Breast epithelium (tissue), 4 donors: ENCODE measurements around the gene DNAH8. TPM values are rescaled to one million over a fixed set of nuclear protein-coding genes. Genes with fewer than 3 reads are reported as not detected.

ENCODE experiments used
- DNase-seq, 2 donors: peaks; one replicate each; pipeline ENCODE4 v3.0.0-alpha.2; 2019; ENCODE audit warnings: low spot score in 2 of 2
- H3K27ac ChIP-seq, 2 donors: fragments of 200-600 bp; sonication (generic) in 1 of 2; one replicate each; pipeline ENCODE4 v1.5.1; 2016 to 2019; ENCODE audit warnings: mild to moderate bottlenecking in 1 of 2
- H3K27me3 ChIP-seq, 2 donors: fragments of 200-600 bp; sonication (generic) in 1 of 2; one replicate each; pipeline versions ENCODE4 v1.5.1 to v1.6.0; 2017 to 2019; ENCODE audit warnings: control low read depth in 1 of 2, mild to moderate bottlenecking in 1 of 2
- H3K36me3 ChIP-seq: fragments of 200-600 bp; one replicate; pipeline ENCODE4 v1.5.1; 2019
- H3K4me1 ChIP-seq, 2 donors: fragments of 200-600 bp; sonication (generic); one replicate each; pipeline ENCODE4 v1.5.1; 2016 to 2019; ENCODE audit warnings: control low read depth in 1 of 2
- H3K4me3 ChIP-seq, 3 donors: fragments of 200-600 bp; sonication (generic); 1 replicate in 2 of 3; 2 replicates in 1 of 3; pipeline ENCODE4 v1.5.1; 2016 to 2019; ENCODE audit warnings: mild to moderate bottlenecking in 3 of 3, moderate library complexity in 2 of 3
- H3K9me3 ChIP-seq, 2 donors: fragments of 200-600 bp; sonication (generic) in 1 of 2; one replicate each; pipeline ENCODE4 v1.5.1; 2016 to 2019; ENCODE audit warnings: control low read depth in 1 of 2
- POLR2A ChIP-seq: fragments of 450-650 bp; IDR thresholded peaks from one replicate; pipeline ENCODE4 v1.6.1; 2016; ENCODE audit warnings: antibody characterized with exemption, mild to moderate bottlenecking, moderate library complexity
- POLR2AphosphoS5 ChIP-seq, 3 donors: sonication (generic); formaldehyde crosslinking; IDR thresholded peaks; one replicate each; pipeline ENCODE4 v1.6.1; 2017; ENCODE audit warnings: antibody characterized with exemption in 3 of 3
- intact Hi-C: fragments of 100-400 bp; cut with DNase I; formaldehyde crosslinking; loops from one replicate; pipeline ENCODE4 v1.15.1; 2023; ENCODE audit warnings: low total_unique reads
- total RNA-seq, 3 donors: library from RNA; depleted of rRNA; stranded (reverse); fragments of >200 nt; gene quantifications; one replicate each; pipeline ENCODE4 v1.1.0, GENCODE V29; 2016
- TF ChIP-seq, protein P1 (sequence below), 3 donors: fragments of 450-650 bp; IDR thresholded peaks; one replicate each; pipeline ENCODE4 v1.5.1; 2016 to 2017; ENCODE audit warnings: antibody characterized with exemption in 3 of 3, mild to moderate bottlenecking in 3 of 3, moderate library complexity in 3 of 3

Gene DNAH8
- total RNA-seq, 3 donors from 2014 or later, result under 0.01 TPM; not detected in 1

DNA sequence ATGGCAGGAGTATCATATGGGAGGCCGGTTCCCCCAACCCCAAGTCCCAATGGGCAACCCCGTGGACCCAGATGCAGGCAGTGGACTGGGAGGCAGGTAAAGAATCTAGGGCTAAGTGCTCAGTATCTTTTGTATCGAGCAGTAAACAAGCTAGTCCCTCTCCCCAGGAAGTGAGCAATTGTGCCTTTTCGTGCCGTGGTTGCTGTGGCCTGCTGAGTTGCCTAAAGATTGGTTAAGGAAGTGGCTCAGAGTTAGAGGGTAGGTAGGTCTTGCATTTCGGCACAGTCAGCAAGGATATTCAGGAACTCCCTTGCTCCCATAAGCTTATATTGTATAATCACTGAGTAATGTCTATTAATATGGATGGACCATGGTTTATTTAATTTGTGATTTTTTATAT is 1.3 kb upstream of the DNAH8 start:
- no peaks in the 10 kb centered on the region for H3K9me3 ChIP-seq
- no peak for DNase-seq
- peaks cover 0 to 21% of the 10 kb centered on the region in 2 donors for H3K27me3 ChIP-seq
- TF ChIP-seq, protein P1, sequence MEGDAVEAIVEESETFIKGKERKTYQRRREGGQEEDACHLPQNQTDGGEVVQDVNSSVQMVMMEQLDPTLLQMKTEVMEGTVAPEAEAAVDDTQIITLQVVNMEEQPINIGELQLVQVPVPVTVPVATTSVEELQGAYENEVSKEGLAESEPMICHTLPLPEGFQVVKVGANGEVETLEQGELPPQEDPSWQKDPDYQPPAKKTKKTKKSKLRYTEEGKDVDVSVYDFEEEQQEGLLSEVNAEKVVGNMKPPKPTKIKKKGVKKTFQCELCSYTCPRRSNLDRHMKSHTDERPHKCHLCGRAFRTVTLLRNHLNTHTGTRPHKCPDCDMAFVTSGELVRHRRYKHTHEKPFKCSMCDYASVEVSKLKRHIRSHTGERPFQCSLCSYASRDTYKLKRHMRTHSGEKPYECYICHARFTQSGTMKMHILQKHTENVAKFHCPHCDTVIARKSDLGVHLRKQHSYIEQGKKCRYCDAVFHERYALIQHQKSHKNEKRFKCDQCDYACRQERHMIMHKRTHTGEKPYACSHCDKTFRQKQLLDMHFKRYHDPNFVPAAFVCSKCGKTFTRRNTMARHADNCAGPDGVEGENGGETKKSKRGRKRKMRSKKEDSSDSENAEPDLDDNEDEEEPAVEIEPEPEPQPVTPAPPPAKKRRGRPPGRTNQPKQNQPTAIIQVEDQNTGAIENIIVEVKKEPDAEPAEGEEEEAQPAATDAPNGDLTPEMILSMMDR (IDR thresholded peaks at IDR 0.05), result no peak
- no peak for TF ChIP-seq POLR2AphosphoS5 (IDR thresholded peaks at IDR 0.05)
- no peak for TF ChIP-seq POLR2A
- H3K36me3 ChIP-seq, result no peaks in the 10 kb centered on the region
- intact Hi-C loops, result no loop called here
- H3K4me3 ChIP-seq, result no peak overlapping the region
- no peaks in the 10 kb centered on the region for H3K4me1 ChIP-seq
- H3K27ac ChIP-seq, result no peak overlapping the region

DNA sequence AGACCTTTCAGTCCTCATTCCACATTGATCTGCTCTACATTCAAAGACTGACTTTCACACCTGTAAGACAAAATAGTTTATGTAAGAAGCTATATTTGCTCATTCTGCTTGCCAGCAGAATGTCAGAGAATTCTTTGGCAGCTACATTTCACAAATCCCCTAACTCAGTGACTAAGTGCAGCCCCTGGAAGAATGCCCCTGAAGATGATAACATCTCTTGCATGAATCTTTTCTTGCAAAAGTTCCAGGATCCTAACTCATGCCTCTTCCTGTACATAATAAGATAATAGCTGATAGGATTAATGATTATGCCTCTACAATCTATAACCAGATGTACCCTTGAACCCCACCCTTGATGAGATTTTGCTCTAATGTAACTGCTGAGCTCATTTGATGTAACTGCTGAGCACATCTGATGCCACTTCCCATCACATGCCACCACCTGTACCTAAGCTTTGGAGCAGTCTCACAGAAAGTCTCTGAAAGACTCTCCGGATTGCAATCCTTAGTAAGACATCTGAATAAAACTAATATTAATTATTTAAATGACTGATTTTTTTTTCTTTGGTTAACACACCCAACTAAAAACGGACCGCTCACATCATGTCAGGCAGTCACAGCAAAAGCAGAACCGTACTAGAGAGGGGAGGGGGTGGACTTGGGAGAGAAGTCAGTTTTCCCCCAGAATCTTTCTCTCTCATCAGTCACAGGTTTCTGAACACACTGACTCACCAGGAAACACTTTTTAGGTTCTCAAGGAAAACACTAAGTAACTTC is 684 bp upstream of the DNAH8 start:
- no peak for DNase-seq
- TF ChIP-seq, protein P1 (IDR thresholded peaks at IDR 0.05), result no peak
- TF ChIP-seq POLR2A, result no peak
- TF ChIP-seq POLR2AphosphoS5 (IDR thresholded peaks at IDR 0.05), result no peak
- Histone ChIP-seq H3K4me1 (no peaks in the 10 kb centered on the region), H3K9me3 (no peaks in the 10 kb centered on the region), H3K4me3 (peak overlapping the region; percentile 24 to 64 (median 33)), H3K27me3 (peaks cover 0 to 24% of the 10 kb centered on the region in 2 donors), H3K36me3 (no peaks in the 10 kb centered on the region), H3K27ac (no peak overlapping the region)
- intact Hi-C loops, result no loop called here

DNA sequence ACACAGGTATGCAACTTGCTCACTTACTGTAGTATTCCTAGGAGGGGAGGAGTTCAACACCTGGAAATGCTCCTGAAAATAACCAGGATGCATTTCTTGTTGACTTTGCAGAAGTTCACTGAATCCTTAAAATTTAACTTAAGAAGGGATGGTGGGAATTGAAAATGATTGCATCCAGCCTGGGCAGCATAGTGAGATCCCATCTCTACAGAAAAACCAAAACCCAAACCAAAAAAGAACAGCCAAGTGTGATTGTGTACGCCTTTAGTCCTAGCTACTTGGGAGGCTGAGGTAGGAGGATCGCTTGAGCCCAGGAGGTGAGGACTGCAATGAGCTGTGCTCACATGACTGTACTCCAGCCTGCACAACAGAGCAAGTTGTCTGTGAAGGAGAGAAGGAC is 1.7 kb downstream of the DNAH8 start:
- Histone ChIP-seq H3K27me3 (peaks cover 0 to 28% of the 10 kb centered on the region in 2 donors), H3K27ac (no peak overlapping the region), H3K4me3 (no peak overlapping the region), H3K36me3 (no peaks in the 10 kb centered on the region), H3K4me1 (no peaks in the 10 kb centered on the region), H3K9me3 (no peaks in the 10 kb centered on the region)
- TF ChIP-seq, protein P1 (IDR thresholded peaks at IDR 0.05), result no peak
- TF ChIP-seq POLR2A, result no peak
- TF ChIP-seq POLR2AphosphoS5 (IDR thresholded peaks at IDR 0.05), result no peak
- DNase-seq, result no peak
- intact Hi-C loops, result no loop called here

DNA sequence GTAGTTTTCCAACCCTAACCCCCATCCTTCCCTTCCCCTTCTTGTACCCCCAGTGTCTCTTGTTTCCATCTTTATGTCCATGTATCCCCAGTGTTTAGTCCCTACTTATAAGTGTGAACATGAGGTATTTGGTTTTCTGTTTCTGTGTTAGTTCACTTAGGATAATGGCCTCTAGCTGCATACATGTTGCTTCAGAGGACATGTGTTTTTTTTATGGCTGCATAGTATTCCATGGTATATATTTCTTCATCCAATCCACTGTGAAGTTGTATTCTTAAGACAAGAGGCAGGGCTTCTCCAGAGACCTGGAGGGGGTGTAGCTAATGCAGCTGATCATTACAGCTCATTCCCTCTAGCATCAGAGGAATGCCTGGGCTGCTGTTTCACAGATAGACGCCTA is 4.2 kb downstream of the DNAH8 start:
- intact Hi-C loops, result no loop called here
- H3K36me3 ChIP-seq, result no peaks in the 10 kb centered on the region
- DNase-seq, result no peak
- peaks cover 0 to 28% of the 10 kb centered on the region in 2 donors for H3K27me3 ChIP-seq
- no peaks in the 10 kb centered on the region for H3K4me1 ChIP-seq
- H3K27ac ChIP-seq, result no peak overlapping the region
- H3K9me3 ChIP-seq, result no peaks in the 10 kb centered on the region
- no peak overlapping the region for H3K4me3 ChIP-seq
- TF ChIP-seq, protein P1 (IDR thresholded peaks at IDR 0.05), result no peak
- TF ChIP-seq POLR2A (no peak), POLR2AphosphoS5 (IDR thresholded peaks at IDR 0.05) (no peak)

DNA sequence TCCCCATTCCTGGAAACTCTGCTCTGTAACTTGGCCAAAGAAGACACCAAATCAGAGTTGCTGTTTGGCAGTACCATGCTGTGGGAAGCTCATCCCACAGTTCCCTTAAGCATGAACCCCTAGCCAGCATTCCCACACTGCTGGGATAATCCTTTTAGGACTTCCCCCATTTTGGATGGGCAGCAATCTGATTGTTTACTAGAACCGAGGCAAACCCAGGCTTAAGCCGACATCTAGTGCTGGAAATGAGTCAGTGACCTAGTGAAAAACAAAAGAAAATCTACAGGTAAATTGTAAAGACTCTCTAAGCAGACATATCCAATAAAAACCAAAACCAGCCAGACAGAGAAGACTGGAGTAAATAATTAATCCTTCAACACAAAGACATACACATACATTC is 5.2 kb downstream of the DNAH8 start:
- intact Hi-C loops, result no loop called here
- H3K4me3 ChIP-seq, result no peak overlapping the region
- no peak overlapping the region for H3K27ac ChIP-seq
- H3K27me3 ChIP-seq, result peaks cover 0 to 21% of the 10 kb centered on the region in 2 donors
- no peaks in the 10 kb centered on the region for H3K4me1 ChIP-seq
- H3K36me3 ChIP-seq, result no peaks in the 10 kb centered on the region
- no peak for TF ChIP-seq POLR2A
- no peak for TF ChIP-seq POLR2AphosphoS5 (IDR thresholded peaks at IDR 0.05)
- TF ChIP-seq, protein P1 (IDR thresholded peaks at IDR 0.05), result no peak
- no peak for DNase-seq
- H3K9me3 ChIP-seq, result no peaks in the 10 kb centered on the region
